Measurements from ENCODE around the gene IL1R1. TPM values are rescaled to one million over a fixed set of nuclear protein-coding genes. Genes with fewer than 3 reads are reported as not detected.

IL1R1 gene
- polyA plus RNA-seq, 1 donor = 21.6 TPM

GRCh38 chr2:102229141-102229769 lies 86.7 kb downstream of the IL1R1 start:
- no CpG with 5 or more reads among the region's 6 CpGs for WGBS (ENCODE audit: insufficient coverage, low lambda C conversion rate)
- Histone ChIP-seq H3K27ac (ENCODE audit: low read length) (no peak overlapping the region), H3K9me3 (ENCODE audit: control insufficient read depth, low read depth, low read length) (no peaks in the 10 kb centered on the region), H3K36me3 (ENCODE audit: control insufficient read depth, insufficient read depth, low read length) (no peaks in the 10 kb centered on the region), H3K27me3 (ENCODE audit: control insufficient read depth, insufficient read depth, low read length) (no peaks in the 10 kb centered on the region), H3K4me1 (ENCODE audit: control insufficient read depth, insufficient read depth, low read length) (peaks cover 3% of the 10 kb centered on the region), H3K4me3 (ENCODE audit: low read length) (no peak overlapping the region)
- no peak for DNase-seq

Other genes starting within 250 kb of the IL1R1 start
- gene IL1R2, start 150.8 kb upstream of the IL1R1 start, polyA plus RNA-seq = 0.67 TPM
- gene IL1RL2, start 44.3 kb downstream of the IL1R1 start, polyA plus RNA-seq = 0.34 TPM
- gene IL1RL1, start 168.8 kb downstream of the IL1R1 start, polyA plus RNA-seq = 0.46 TPM
- gene IL18R1, start 213.1 kb downstream of the IL1R1 start, polyA plus RNA-seq = 6.9 TPM